Upper lobe of left lung (tissue), 4 donors: ENCODE data around the gene FIBP.

ENCODE experiments used
- CTCF ChIP-seq, 6 experiments: fragments of 450-650 bp in 4 of 6; fragments of 200-600 bp in 2 of 6; sonication (generic) in 2 of 6; IDR thresholded peaks; one replicate each; pipeline ENCODE4 v1.5.1; 2016 to 2019; ENCODE audit warnings: antibody characterized with exemption in 6 of 6
- POLR2A ChIP-seq, 4 donors: fragments of 450-650 bp; IDR thresholded peaks; one replicate each; pipeline ENCODE4 v1.5.1; 2016 to 2017; ENCODE audit warnings: antibody characterized with exemption in 4 of 4, mild to moderate bottlenecking in 2 of 4
- POLR2AphosphoS5 ChIP-seq, 2 donors: sonication (generic); formaldehyde crosslinking; IDR thresholded peaks; one replicate each; pipeline ENCODE4 v1.5.1; 2017; ENCODE audit warnings: antibody characterized with exemption in 2 of 2

DNA sequence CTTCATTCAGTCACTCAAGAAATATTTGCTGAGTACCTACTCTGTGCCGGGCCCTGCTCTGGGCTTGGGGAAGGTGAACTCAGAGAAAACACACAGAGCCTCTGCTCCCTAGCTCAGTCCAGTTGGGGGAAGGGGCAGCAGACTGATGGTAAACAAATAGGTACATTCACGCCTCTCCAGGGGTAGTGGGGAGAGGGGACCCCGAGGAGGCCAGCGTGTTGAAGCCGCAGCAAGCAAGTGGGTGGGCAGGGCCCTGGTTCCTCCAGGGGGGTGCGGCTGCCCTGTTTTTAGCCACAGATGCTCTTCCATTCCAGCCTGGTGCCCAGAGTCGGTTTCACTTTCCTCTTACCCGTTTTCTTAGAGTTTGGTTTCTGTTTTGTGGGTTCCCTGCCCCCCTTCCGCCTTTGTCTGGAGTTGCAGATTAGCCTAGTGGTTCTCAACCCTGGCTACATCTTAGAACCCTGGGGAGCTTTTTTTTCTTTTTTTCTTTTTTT is 39.7 kb upstream of the FIBP start:
- no peak for TF ChIP-seq CTCF (IDR thresholded peaks at IDR 0.05)
- no peak for TF ChIP-seq POLR2AphosphoS5 (IDR thresholded peaks at IDR 0.05)
- TF ChIP-seq POLR2A (IDR thresholded peaks at IDR 0.05): no peak
